HuH-7.5 (cell line): ENCODE measurements around the gene NHLRC4.

ENCODE experiments used
- DNase-seq: peaks from one replicate; pipeline ENCODE4 v3.0.0; 2011; ENCODE audit warnings: low spot score

NHLRC4 gene

DNA sequence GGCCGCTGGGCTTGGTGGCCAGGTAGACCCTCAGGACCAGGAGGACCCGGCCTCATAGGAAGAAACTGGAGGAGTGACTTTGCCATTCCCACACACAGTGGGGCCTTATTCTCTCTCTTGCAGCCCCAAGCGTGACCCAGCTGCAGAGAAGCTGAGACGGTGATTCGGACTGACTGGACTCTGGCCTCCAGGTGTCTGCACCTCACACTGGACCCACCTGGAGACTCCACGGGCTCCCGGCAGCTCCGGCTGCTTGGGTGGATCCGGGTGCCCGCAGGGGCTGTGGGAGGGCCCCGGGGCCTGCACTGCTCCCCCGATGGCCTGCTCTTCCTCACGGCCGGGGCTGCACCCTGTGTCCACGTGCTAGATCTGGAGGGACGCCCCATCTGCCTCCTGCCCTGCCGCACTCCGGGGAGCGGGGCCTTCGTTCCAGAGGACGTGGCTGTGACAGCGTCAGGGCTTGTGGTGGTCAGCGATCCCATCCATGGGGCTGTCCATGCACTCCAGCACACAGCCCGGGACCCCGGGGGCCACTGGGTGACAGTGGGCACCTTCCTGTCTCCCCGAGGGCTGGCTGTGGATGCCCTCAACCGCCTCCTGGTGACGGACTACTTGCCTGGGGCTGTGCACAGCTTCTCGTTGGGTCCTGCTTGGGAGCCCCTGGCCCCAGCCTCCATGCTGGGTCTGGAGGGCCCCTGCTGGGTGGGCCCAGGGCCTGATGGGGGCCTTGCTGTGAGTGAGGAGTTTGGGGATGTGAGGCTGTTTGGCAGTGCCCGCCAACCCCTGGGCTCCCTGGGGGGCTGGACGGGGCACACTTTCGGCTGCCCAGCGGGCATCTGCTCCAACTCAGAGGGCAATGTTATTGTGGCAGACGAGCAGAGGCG, 810 bp downstream of the NHLRC4 start:
- DNase-seq, result no peak

GRCh38 chr16:568401-569258, 1.8 kb downstream of the NHLRC4 start:
- no peak for DNase-seq

- peak; percentile 96 for DNase-seq
Measured at GRCh38 chr16:569445-570254, 2.8 kb downstream of the NHLRC4 start, which contains the start of gene PIGQ. Gene PIGQ (plus strand): TSS chr16:569968. CDS start chr16:574075, 4,107 bp downstream.

DNA sequence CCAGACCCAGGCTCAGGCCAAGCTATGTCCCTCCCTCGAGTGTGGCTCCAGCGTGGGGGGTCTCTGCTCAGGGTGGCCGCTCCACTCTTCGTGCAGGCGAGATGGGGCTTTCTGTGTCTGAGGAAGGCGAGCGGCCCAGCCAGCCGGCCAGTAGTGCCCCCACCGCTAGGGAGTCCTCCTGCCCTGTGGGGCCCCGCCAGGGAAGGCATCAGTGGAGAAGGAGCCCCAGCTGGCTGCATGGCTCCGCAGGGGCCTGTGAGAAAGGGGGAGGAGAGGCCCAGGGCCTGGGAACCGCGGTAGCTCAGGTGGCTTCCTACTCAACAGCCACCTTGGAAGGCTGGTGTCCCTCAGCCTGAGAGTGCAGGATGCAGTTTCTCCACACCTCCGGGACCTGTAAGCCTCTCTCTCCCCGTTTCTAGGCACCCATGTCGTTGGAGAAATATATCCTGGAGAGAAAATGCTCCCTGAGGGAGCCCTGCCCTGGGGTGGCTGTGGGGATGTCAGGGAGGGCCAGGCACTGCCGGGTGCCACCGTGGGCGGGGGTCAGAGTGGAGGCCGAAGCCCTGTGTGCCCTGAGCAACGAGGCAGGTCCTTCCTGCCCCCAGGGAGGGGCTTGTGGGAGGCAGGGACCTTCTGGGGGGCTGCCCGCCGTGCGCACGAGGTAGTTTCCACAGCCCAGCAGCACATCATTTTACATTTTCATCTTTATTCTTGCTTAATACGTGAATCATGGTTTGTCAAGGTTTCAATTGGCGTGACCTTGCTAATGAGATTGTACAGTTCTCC, 6.3 kb downstream of the NHLRC4 start:
- DNase-seq, result no peak

GRCh38 chr16:574021-574760, 7.4 kb downstream of the NHLRC4 start:
- DNase-seq, result no peak

- no peak for DNase-seq
Measured at GRCh38 chr16:575354-576196, 8.8 kb downstream of the NHLRC4 start.

DNA sequence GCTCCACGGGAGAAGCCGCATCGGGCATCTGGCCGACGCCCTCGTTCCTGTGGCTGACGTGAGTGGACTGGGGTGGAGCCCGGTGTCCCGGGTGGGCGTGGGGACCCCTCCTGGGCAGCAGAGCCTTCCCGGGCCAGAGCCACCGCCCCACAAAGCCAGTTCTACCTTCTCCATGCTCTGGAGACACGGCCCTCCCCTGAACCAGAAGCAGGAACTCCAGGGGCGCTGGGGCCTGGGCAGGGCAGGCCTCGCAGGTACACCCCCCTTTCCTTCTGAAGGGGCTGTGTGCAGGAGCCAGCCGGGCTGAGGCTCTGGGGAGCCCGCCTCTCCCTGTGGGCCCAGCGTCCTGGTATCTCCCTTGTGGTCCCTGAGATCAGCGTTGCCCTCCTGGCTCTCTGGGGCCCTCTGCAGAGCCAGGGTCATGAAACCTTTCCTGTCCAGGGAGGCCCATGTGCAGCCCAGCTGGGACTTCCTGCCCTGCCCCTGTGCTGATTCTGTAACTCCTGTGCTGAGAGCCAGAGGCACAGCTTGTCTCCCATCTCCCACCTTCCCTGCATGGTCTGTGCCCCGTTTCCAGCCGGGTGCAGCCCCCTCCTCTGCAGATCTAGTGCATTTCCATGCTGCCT, 9.5 kb downstream of the NHLRC4 start:
- no peak for DNase-seq

GRCh38 chr16:576823-577201, 10.0 kb downstream of the NHLRC4 start:
- DNase-seq, result no peak

GRCh38 chr16:577796-578195, 11.0 kb downstream of the NHLRC4 start:
- DNase-seq, result no peak

- DNase-seq, result no peak
Measured at GRCh38 chr16:578232-578869, 11.5 kb downstream of the NHLRC4 start.

DNA sequence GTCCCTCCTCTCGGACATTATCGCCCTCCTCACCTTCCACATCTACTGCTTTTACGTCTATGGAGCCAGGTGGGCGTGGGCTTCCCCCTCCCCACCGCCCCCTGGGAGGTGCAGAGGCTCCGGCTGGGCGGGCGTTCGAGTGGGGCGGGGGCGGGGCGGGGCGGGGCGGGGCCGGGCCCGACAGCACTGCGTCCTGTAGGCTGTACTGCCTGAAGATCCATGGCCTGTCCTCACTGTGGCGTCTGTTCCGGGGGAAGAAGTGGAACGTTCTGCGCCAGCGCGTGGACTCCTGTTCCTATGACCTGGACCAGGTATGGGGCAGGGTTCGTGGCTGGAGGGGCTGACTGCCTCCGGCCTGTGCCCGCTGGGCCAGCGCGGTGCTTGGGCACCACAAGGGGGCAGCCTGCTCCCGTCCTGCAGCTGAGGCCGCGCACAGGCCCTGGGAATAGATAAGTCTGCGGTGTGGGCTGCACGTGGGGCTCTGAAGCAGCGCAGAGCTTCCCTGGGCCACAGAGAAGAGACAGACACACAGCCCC, 12.1 kb downstream of the NHLRC4 start:
- peak; percentile 75 for DNase-seq

DNA sequence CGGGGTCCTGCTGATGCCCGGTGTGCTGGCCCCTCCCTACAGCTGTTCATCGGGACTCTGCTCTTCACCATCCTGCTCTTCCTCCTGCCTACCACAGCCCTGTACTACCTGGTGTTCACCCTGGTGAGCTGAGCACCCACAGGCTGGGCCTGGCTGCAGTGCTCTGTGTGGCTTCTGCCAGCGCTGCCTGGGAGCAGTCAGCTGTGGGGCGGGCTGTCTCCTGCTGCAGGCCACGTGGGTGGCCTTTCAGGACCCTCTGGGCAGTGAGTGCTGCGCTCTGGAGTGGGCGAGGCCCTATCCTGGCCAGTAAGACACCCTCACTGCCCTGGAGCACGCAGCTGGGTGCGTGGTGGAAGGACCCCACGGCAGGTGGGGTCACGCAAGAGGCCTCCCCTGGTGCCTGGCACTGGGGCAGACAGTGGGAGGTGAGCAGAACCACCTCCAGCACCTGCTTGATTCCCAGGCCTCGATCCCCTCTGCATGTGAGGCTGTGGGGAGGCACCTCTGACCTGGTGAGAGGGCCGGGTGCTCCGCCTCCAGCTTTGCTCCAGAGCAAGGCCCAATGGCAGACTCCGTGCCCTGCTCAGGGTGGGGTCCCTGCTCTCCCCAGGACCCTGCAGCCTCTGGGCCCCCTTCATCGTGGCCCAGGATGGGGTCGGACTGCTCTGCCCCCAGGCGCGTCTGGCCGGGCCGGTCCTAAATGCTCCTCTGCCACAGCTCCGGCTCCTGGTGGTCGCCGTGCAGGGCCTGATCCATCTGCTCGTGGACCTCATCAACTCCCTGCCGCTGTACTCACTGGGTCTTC, 13.5 kb downstream of the NHLRC4 start:
- no peak for DNase-seq

DNA sequence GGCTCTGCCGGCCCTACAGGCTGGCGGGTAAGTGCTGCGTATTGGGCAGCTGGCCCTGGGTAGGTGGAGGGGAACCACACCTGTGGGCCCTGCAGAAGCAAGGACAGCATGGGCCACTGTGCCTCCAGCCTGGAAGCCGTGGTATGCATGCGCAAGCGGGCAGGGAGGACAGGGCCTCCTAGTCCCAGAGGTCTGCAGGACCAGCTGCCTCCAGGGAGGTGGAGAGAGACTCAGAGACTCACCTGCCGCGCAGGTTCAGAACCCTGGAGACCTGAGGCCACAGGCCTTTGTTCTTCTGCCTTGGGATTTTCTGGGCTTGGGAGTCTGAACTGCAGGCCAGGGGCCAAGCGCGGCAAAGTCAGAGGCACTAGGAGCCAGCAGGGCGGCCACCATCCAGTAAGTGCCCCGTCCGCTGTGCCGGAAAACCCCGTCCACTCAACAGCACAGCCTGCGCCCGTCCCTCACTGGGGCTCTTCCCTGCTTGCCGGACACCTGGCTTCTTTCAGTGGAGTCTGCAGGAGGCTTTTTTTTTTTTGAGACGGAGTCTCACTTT, 14.2 kb downstream of the NHLRC4 start:
- DNase-seq, result no peak

DNA sequence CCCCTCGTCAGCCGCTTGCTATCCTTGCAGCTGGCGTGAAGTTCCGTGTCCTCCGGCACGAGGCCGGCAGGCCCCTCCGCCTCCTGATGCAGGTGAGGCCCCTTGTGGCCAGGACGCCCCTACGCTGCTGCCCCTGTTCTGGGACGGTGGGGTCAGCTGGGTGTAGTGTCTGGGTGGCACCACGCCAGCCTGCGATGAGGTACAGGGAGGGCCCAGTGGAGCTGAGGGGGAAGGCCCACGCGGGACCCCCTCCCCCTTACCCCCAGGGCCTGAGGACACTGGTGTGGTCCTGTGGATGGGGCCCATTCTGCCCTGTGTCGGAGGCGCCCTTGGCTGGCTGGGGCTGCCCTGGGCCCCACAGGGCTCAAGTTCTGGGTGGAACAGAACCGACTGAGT, 15.4 kb downstream of the NHLRC4 start:
- no peak for DNase-seq

- DNase-seq, result no peak
Measured at GRCh38 chr16:582614-583331, 16.0 kb downstream of the NHLRC4 start.

GRCh38 chr16:583470-583814, 16.6 kb downstream of the NHLRC4 start:
- no peak for DNase-seq
